HG03039 (cell line): Measurements from ENCODE around the gene SYNDIG1.

Experiments used
- ATAC-seq: cut with Tn5 transposase; IDR thresholded peaks from one replicate; pipeline ENCODE4 v1.9.1; 2021; ENCODE audit warnings: mild to moderate bottlenecking, moderate library complexity; ENCODE audit not compliant: unreplicated experiment

The SYNDIG1 gene

GRCh38 chr20:24560571-24561491 lies 91.4 kb downstream of the SYNDIG1 start:
- no peak for ATAC-seq

- no peak for ATAC-seq
These were observed 96.5 kb downstream of the SYNDIG1 start for GRCh38 chr20:24565835-24566351.

- ATAC-seq: no peak
These were observed 97.2 kb downstream of the SYNDIG1 start for GRCh38 chr20:24566656-24567055.

- no peak for ATAC-seq
These were observed 98.1 kb downstream of the SYNDIG1 start for GRCh38 chr20:24567508-24567907.

GRCh38 chr20:24568842-24569241 lies 99.4 kb downstream of the SYNDIG1 start:
- no peak for ATAC-seq

- ATAC-seq: no peak
These were observed 101.7 kb downstream of the SYNDIG1 start for GRCh38 chr20:24571159-24571558.

GRCh38 chr20:24572140-24572539 lies 102.7 kb downstream of the SYNDIG1 start:
- no peak for ATAC-seq

GRCh38 chr20:24572862-24573261 lies 103.4 kb downstream of the SYNDIG1 start:
- ATAC-seq: no peak

- ATAC-seq: no peak
These were observed 104.1 kb downstream of the SYNDIG1 start for GRCh38 chr20:24573557-24573956.

GRCh38 chr20:24574307-24574706 lies 104.9 kb downstream of the SYNDIG1 start:
- no peak for ATAC-seq

GRCh38 chr20:24574797-24575196 lies 105.4 kb downstream of the SYNDIG1 start:
- ATAC-seq: no peak

GRCh38 chr20:24575811-24576210 lies 106.4 kb downstream of the SYNDIG1 start:
- no peak for ATAC-seq

- no peak for ATAC-seq
These were observed 107.0 kb downstream of the SYNDIG1 start for GRCh38 chr20:24576447-24576846.

- no peak for ATAC-seq
These were observed 108.0 kb downstream of the SYNDIG1 start for GRCh38 chr20:24577271-24577909.

- no peak for ATAC-seq
These were observed 109.4 kb downstream of the SYNDIG1 start for GRCh38 chr20:24578567-24579415.

GRCh38 chr20:24579475-24579874 lies 110.0 kb downstream of the SYNDIG1 start:
- no peak for ATAC-seq

GRCh38 chr20:24580006-24580405 lies 110.6 kb downstream of the SYNDIG1 start:
- ATAC-seq: no peak

GRCh38 chr20:24580855-24581254 lies 111.4 kb downstream of the SYNDIG1 start:
- no peak for ATAC-seq

GRCh38 chr20:24581443-24582170 lies 112.2 kb downstream of the SYNDIG1 start:
- no peak for ATAC-seq
